HG02970 (cell line): Measurements from ENCODE around the gene GFRA3.
"Not testable (repeated sequence)": the region's sequence is repeated elsewhere in the genome, so short reads cannot be mapped to it uniquely, and the experiment has no call there.

Experiments
- ATAC-seq: cut with Tn5 transposase; IDR thresholded peaks from one replicate; pipeline ENCODE4 v1.9.1; 2021; ENCODE audit warnings: mild to moderate bottlenecking, moderate library complexity, moderate number of reproducible peaks; ENCODE audit not compliant: unreplicated experiment, low FRiP score

Gene GFRA3, protein sequence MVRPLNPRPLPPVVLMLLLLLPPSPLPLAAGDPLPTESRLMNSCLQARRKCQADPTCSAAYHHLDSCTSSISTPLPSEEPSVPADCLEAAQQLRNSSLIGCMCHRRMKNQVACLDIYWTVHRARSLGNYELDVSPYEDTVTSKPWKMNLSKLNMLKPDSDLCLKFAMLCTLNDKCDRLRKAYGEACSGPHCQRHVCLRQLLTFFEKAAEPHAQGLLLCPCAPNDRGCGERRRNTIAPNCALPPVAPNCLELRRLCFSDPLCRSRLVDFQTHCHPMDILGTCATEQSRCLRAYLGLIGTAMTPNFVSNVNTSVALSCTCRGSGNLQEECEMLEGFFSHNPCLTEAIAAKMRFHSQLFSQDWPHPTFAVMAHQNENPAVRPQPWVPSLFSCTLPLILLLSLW

DNA sequence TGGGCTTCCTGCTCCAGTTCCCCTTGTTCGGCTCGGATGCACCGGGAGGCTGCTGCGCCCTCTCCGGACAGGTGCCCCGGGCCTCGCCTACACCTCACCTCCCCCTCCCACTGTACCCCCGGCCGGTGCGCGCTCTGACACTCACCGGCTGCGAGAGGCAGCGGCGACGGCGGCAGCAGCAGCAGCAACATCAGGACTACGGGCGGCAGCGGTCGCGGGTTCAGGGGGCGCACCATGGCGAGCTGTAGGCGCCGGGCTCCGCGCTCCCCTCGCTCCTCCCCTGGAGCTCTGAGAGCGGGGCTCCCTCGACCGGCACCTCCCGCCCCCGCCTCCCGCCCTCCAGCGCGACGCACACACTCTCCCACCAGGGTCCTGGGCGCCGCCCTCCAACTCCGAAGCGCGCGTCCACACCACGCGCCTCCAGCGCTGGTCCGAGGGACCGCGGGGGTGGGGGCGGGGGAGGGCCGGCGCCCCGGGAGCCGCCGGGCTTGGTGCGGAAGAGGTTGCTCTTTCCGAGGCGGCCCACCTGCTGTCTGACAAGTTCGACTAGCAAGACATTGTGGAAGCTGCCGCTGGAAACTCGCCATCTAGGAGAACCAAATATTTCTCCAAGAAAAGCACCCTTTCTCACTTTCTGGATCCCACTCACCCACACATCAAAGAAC lies at the start of gene GFRA3:
Gene GFRA3, minus strand, starts transcription at position 433 of the 665 bp plus-strand sequence. Its CDS starts 197 bp downstream, at position 236.
- no peak for ATAC-seq

DNA sequence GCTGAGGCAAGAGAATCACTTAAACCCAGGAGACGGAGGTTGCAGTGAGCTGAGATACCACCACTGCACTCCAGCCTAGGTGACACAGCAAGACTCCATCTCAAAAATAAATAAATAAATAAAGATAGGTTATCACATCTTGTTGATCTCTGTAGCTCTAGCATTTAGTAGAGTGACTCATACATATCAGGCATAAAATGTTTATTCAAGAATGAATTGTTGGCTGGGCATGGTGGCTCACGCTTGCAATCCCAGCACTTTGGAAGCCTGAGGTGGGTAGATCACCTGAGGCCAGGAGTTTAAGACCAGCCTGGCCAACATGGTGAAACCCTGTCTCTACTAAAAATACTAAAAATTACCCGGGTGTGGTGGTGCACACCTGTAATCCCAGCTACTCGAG lies 43.8 kb upstream of the GFRA3 start:
- not testable (repeated sequence) for ATAC-seq

DNA sequence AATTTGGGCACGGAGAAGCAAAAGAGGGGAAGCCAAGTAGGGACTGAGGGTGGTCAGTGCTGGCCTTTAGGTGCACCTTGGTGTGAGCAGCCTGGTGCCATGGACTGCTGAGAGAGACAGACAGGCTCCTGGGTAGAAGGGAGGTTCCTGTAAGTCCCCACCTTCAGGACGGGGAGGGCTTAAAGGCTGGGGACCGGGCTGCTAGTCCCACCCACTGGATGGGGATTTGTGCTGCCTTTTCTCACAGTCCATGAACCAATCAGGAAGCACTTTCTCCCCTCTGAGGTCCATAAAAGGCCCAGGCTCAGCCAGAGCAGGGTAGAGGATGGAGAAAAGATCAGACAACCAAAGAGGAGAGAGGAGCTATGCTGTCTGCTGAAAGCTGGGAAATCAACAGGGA lies 41.9 kb upstream of the GFRA3 start:
- ATAC-seq: no peak

- ATAC-seq: no peak
Observed at GRCh38 chr5:138315751-138316278, 41.4 kb upstream of the GFRA3 start.

DNA sequence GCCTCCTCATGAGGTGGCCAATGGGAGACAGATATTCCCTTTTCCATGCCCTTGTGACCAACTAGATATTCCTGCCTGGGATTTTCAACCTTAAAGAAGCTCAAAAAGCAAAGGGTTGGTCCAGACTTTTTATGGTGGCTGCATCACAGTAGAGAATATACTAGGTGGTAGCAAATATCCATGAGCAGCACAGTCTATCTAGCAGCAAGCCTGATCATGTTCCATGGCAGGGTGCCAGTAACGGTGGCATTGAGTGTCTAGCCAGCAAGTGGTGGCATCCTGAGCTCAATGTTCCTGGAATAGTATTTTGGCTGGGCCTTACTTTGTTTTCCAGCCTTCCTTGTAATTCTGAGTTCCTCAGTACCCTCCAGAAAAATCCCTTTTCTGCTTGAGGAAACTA lies 31.4 kb upstream of the GFRA3 start:
- no peak for ATAC-seq

DNA sequence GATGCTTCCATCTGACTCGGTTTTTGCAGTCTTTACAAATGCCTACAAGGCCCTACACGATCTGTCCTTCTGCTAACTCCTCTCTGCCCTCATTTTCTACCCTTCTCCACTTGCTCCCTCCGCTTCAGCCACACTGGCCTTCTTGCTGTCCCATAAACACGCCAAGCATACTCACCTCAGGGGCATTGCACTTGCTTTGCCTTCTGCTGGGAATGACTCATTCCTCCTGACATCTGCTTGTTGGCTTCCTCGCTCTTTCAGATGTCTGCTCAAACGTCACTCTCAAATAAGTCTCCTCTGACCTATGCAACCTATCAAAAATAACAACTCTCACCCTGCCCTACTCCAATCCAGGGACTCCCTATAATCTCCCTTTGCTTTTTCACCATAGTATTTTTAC lies 29.0 kb upstream of the GFRA3 start:
- no peak for ATAC-seq

GRCh38 chr5:138289296-138289695 lies 14.9 kb upstream of the GFRA3 start:
- no peak for ATAC-seq

GRCh38 chr5:138287246-138287645 lies 12.8 kb upstream of the GFRA3 start:
- ATAC-seq: no peak

- no peak for ATAC-seq
Observed at GRCh38 chr5:138282920-138283742, 8.7 kb upstream of the GFRA3 start.

GRCh38 chr5:138280915-138281314 lies 6.5 kb upstream of the GFRA3 start:
- ATAC-seq: no peak

- ATAC-seq: no peak
Observed at GRCh38 chr5:138276402-138277054, 2.1 kb upstream of the GFRA3 start.

- no peak for ATAC-seq
Observed at GRCh38 chr5:138275895-138276294, 1.5 kb upstream of the GFRA3 start.

GRCh38 chr5:138275379-138275782 lies 960 bp upstream of the GFRA3 start:
- no peak for ATAC-seq

DNA sequence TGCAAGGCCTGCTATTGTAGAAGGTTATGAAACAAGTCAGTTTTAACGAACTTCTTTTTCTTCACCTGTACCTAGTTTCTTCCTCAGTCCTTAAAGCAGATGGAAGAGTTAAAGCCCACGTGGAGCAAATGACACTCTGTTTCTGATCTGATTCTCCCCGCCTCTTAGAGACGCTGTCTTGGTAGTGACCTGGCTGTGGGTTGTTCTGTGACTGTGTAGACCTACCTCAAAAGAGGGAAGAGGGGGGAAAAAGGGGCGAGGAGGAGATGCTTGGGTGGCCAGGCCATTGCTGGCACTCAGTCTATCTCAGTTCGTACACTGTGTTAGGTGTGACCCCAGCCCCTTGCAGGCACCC lies 610 bp downstream of the GFRA3 start:
- ATAC-seq: no peak

DNA sequence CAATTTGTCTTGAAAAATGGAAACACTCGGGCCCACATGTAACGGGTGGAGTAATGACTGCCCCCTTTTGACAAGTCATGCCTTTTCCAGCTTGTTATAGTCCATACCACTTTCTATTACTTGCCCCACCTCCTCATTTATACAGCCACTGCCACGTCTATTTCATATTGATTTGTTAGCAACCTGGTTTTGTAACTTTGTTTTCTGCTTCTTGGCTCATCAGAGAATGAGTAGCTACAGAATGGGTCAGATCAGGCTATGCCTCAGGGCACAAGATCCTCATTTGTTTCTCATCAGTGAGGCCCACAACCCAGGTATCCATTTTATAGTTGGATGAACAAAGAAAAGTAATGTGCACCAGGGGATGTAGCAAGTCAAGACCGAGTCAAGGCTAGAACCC lies 1.7 kb downstream of the GFRA3 start:
- ATAC-seq: no peak

GRCh38 chr5:138271281-138271680 lies 3.1 kb downstream of the GFRA3 start:
- no peak for ATAC-seq

GRCh38 chr5:138264183-138264582 lies 10.2 kb downstream of the GFRA3 start:
- ATAC-seq: no peak

DNA sequence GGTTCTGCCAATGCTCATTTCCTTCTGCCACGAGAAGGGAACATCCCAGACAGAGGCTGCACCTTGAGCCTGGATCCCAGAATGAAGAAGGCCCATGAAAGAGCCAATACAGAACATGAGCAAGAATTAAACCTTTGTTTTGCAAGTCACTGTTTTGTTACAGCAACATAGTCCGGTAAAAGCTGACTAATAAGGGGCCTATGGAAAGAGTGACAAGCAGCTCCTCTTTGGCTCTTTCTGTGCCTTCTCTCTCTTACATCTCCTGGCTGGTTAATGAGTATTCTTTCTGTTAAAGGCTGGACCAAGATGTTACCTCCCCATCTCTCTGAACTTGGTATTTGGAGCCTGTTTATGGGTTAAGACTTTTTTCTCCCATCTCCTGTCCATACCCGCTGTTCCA lies 10.8 kb downstream of the GFRA3 start:
- no peak for ATAC-seq

DNA sequence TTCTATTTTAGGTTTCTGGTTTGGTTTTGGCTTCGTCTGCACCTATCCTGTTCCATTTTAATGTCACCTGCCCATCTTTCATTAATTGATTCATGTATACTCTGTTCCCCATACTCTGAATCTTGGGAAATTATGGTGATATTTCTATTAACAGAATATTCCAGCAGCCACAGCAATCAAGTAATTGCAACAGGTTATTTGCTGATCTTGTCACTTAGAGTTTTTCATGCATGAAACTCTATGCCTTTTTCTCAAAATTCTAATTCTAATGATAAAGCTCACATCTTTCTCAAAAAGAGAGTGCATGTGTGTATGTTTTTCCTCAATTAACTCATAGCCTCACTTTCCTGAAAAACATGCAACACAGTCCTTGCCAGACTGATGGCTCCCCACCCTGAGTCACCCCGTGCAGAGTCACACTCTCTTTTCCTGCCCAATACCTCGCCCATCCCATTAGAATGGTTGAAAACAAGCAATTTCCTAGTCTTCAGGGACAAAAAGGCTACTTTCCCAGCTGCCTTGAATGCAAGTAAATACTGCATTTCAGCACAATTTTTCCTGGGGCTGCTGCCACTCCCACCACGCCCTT lies 15.6 kb downstream of the GFRA3 start:
- ATAC-seq: no peak

DNA sequence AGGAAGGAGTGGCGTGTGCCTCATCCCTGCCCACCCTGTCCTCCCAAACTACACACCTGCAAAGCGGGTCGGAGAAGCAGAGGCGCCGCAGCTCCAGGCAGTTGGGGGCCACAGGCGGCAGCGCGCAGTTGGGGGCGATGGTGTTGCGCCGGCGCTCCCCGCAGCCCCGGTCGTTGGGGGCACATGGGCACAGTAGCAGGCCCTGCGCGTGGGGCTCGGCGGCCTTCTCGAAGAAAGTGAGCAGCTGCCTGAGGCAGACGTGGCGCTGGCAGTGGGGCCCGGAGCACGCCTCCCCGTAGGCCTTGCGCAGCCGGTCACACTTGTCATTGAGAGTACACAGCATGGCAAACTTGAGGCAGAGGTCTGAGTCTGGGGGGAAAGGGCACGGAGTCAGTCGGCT lies 16.8 kb downstream of the GFRA3 start:
- no peak for ATAC-seq
